Neuronal stem cell (in vitro differentiated cells): ENCODE data around the gene DESI1.
"Not testable (repeated sequence)": the region's sequence is repeated elsewhere in the genome, so short reads cannot be mapped to it uniquely, and the experiment has no call there.

ENCODE experiments used
- DNase-seq: peaks from one replicate; pipeline ENCODE4 v3.0.0-alpha.2; 2013; ENCODE audit warnings: low spot score
- H2AFZ ChIP-seq: one replicate; pipeline ENCODE4 v1.6.1; 2013; ENCODE audit warnings: mild to moderate bottlenecking, low read length, inconsistent platforms
- H2AK5ac ChIP-seq: 2 replicates; pipeline ENCODE4 v1.6.1; 2013; ENCODE audit warnings: low read depth, mild to moderate bottlenecking, inconsistent platforms, low read length, moderate library complexity, mixed read lengths
- H2BK120ac ChIP-seq: 2 replicates; pipeline ENCODE4 v1.6.1; 2013; ENCODE audit warnings: low read depth, mild to moderate bottlenecking, inconsistent platforms, low read length, moderate library complexity, mixed read lengths
- H2BK12ac ChIP-seq: one replicate; pipeline ENCODE4 v1.6.1; 2013; ENCODE audit warnings: low read length, inconsistent platforms
- H2BK15ac ChIP-seq: 2 replicates; pipeline ENCODE4 v1.6.1; 2013; ENCODE audit warnings: mild to moderate bottlenecking, low read length, inconsistent platforms, mixed read lengths
- H2BK5ac ChIP-seq: one replicate; pipeline ENCODE4 v1.6.1; 2013; ENCODE audit warnings: inconsistent platforms, mild to moderate bottlenecking, low read length, moderate library complexity
- H3K14ac ChIP-seq: one replicate; pipeline ENCODE4 v1.6.1; 2013; ENCODE audit warnings: low read length, inconsistent platforms
- H3K18ac ChIP-seq: 2 replicates; pipeline ENCODE4 v1.6.1; 2013; ENCODE audit warnings: low read length, inconsistent platforms
- H3K23ac ChIP-seq: 2 replicates; pipeline ENCODE4 v1.6.1; 2013; ENCODE audit warnings: low read depth, mild to moderate bottlenecking, mixed read lengths, low read length, inconsistent platforms; ENCODE audit not compliant: poor library complexity
- H3K27ac ChIP-seq: replicated peaks from 3 replicates; pipeline ENCODE4 v1.5.1; 2013; ENCODE audit warnings: low read length, inconsistent platforms
- H3K27me3 ChIP-seq, 3 experiments: 2 replicates each; pipeline ENCODE4 v1.6.1; 2013; ENCODE audit warnings: low read length in 3 of 3, mild to moderate bottlenecking in 2 of 3, inconsistent platforms in 1 of 3, low read depth in 1 of 3, mixed read lengths in 1 of 3, moderate library complexity in 1 of 3; ENCODE audit not compliant: control insufficient read depth in 3 of 3, insufficient read depth in 3 of 3
- H3K36me3 ChIP-seq, 2 donors: replicated peaks in 1 of 2; 2 replicates each; pipeline ENCODE4 v1.6.1; 2013; ENCODE audit warnings: low read length in 2 of 2; ENCODE audit not compliant: control insufficient read depth in 2 of 2, insufficient read depth in 2 of 2
- H3K4ac ChIP-seq: 2 replicates; pipeline ENCODE4 v1.6.1; 2013; ENCODE audit warnings: inconsistent platforms, mild to moderate bottlenecking, low read length, moderate library complexity
- H3K4me1 ChIP-seq, 2 donors: 1 replicate in 1 of 2; 2 replicates in 1 of 2; pipeline ENCODE4 v1.6.1; 2013; ENCODE audit warnings: low read length in 2 of 2, low read depth in 1 of 2; ENCODE audit not compliant: control insufficient read depth in 2 of 2, insufficient read depth in 1 of 2
- H3K4me2 ChIP-seq: one replicate; pipeline ENCODE4 v1.6.1; 2013; ENCODE audit warnings: mild to moderate bottlenecking, low read length, inconsistent platforms; ENCODE audit not compliant: insufficient read depth, poor library complexity, severe bottlenecking
- H3K4me3 ChIP-seq, 2 donors: 2 replicates each; pipeline ENCODE4 v1.5.1; 2013; ENCODE audit warnings: low read length in 2 of 2, mild to moderate bottlenecking in 2 of 2, inconsistent platforms in 1 of 2, moderate library complexity in 1 of 2
- H3K79me1 ChIP-seq: one replicate; pipeline ENCODE4 v1.6.1; 2013; ENCODE audit warnings: low read depth, mild to moderate bottlenecking, inconsistent platforms, low read length, moderate library complexity
- H3K9ac ChIP-seq: one replicate; pipeline ENCODE4 v1.6.1; 2013; ENCODE audit warnings: mild to moderate bottlenecking, low read depth, low read length, inconsistent platforms; ENCODE audit not compliant: poor library complexity
- H3K9me3 ChIP-seq, 2 donors: replicated peaks in 1 of 2; 2 replicates each; pipeline versions ENCODE3 to v1.6.1; 2013; ENCODE audit warnings: low read length in 2 of 2, mild to moderate bottlenecking in 2 of 2, inconsistent platforms in 1 of 2, low read depth in 1 of 2, mixed read lengths in 1 of 2, moderate library complexity in 1 of 2; ENCODE audit not compliant: control insufficient read depth in 2 of 2, insufficient read depth in 1 of 2
- H4K8ac ChIP-seq: one replicate; pipeline ENCODE4 v1.6.1; 2013; ENCODE audit warnings: low read depth, mild to moderate bottlenecking, inconsistent platforms, low read length, moderate library complexity
- H4K91ac ChIP-seq: one replicate; pipeline ENCODE4 v1.6.1; 2013; ENCODE audit warnings: low read length, low read depth, mild to moderate bottlenecking, inconsistent platforms; ENCODE audit not compliant: poor library complexity
- WGBS, 2 donors: extraction: QIAGEN DNeasy Blood & Tissue Kit; methylation state at CpG; one replicate each; pipeline ENCODE4 v1.1.7; 2013; ENCODE audit warnings: missing lambda C conversion rate in 2 of 2, mixed read lengths in 1 of 2; ENCODE audit not compliant: insufficient read length in 2 of 2, insufficient replicate concordance in 1 of 2; ENCODE audit errors: extremely low coverage in 2 of 2; 5-methylcytosine and 5-hydroxymethylcytosine counted together

The DESI1 gene

DNA sequence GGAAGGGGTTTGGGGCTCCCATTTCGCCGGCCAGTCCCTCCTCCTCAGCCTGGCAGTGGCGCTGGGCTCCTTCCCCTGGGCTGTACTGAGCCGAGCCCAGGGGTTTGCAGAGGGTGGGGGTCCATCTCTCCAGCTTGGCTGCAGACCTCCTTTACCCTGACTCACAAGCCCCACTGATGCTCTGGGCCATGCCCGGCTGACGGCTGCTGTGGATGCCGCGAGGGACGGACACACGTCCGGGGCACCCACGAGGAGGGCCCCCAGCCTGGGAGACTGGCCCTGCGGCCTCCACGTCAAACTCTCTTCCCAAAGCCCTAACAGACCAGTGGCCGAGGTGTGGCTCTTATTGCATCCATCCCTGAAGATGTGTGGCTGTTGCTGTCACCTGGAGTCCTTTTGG, 45.3 kb downstream of the DESI1 start:
- H3K4me2 ChIP-seq: no peak overlapping the region
- H3K4ac ChIP-seq: no peak overlapping the region
- H2BK15ac ChIP-seq: no peak overlapping the region
- no peak for DNase-seq
- H3K4me1 ChIP-seq: no peaks in the 10 kb centered on the region
- no peak overlapping the region for H2BK12ac ChIP-seq
- H3K27me3 ChIP-seq: no peaks in the 10 kb centered on the region
- WGBS, 2 donors: no CpG with 5 or more reads among the region's 15 CpGs
- H4K91ac ChIP-seq: no peak overlapping the region
- no peak overlapping the region for H3K23ac ChIP-seq
- peaks cover 2 to 16% of the 10 kb centered on the region in 2 donors for H3K36me3 ChIP-seq
- no peak overlapping the region for H3K14ac ChIP-seq
- no peak overlapping the region for H3K4me3 ChIP-seq
- H2AFZ ChIP-seq: no peak overlapping the region
- H3K18ac ChIP-seq: no peak overlapping the region
- H4K8ac ChIP-seq: no peak overlapping the region
- H2BK120ac ChIP-seq: no peak overlapping the region
- H3K9ac ChIP-seq: no peak overlapping the region
- peak overlapping the region; percentile 56 for H2AK5ac ChIP-seq
- peaks cover 2% of the 10 kb centered on the region for H3K79me1 ChIP-seq
- no peak overlapping the region for H3K27ac ChIP-seq
- H3K9me3 ChIP-seq: no peaks in the 10 kb centered on the region
- no peak overlapping the region for H2BK5ac ChIP-seq

DNA sequence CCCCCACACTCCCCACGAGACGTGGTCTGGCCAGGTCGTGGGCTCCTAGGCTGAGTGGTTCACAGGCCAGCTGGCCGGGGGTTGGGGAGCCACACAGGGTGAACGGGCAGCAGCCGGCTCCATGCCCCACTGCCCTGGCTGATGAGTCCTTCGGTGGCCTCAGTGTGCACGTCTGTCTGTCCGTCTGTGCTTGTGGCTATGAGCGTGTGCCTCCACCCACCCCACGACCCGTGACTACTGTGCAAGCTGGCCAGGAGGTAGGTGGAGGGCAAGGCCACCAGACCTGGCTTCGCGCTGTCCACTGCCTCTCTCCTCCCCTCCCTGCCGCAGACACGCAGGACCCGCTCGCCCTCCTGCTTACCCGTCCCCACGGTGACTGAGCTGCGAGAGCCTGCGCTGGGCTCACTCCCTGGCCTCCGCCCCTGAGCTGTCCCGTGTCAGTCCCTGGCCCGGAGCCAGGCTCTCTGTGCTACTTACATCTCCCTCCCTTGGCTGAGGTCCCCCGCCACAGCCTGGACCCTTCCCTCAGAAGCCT, 45.9 kb downstream of the DESI1 start:
- H3K4ac ChIP-seq: peak overlapping the region; percentile 89
- no peaks in the 10 kb centered on the region for H3K27me3 ChIP-seq
- H3K79me1 ChIP-seq: peaks cover 2% of the 10 kb centered on the region
- H3K4me1 ChIP-seq: no peaks in the 10 kb centered on the region
- peak overlapping the region; percentile 71 for H3K18ac ChIP-seq
- no peak overlapping the region for H2AK5ac ChIP-seq
- DNase-seq: no peak
- H2BK12ac ChIP-seq: peak overlapping the region; percentile 58
- no peak overlapping the region for H3K27ac ChIP-seq
- H3K4me2 ChIP-seq: peak overlapping the region; percentile 11
- H4K8ac ChIP-seq: peak overlapping the region; percentile 17
- no peak overlapping the region for H2AFZ ChIP-seq
- WGBS, 2 donors: no CpG with 5 or more reads among the region's 26 CpGs
- no peak overlapping the region for H4K91ac ChIP-seq
- peaks cover 0 to 13% of the 10 kb centered on the region in 2 donors for H3K36me3 ChIP-seq
- H3K9ac ChIP-seq: no peak overlapping the region
- H3K9me3 ChIP-seq: no peaks in the 10 kb centered on the region
- H2BK5ac ChIP-seq: no peak overlapping the region
- H3K4me3 ChIP-seq: no peak overlapping the region
- no peak overlapping the region for H3K14ac ChIP-seq
- H2BK15ac ChIP-seq: no peak overlapping the region
- peak overlapping the region; percentile 43 for H3K23ac ChIP-seq
- no peak overlapping the region for H2BK120ac ChIP-seq

- Histone ChIP-seq H2BK5ac (peak overlapping the region; percentile 90), H3K4me2 (no peak overlapping the region), H3K9ac (no peak overlapping the region), H3K18ac (no peak overlapping the region), H4K91ac (no peak overlapping the region), H2BK15ac (no peak overlapping the region), H3K36me3 (peaks cover 0 to 13% of the 10 kb centered on the region in 2 donors), H3K79me1 (peaks cover 2% of the 10 kb centered on the region), H3K27me3 (no peaks in the 10 kb centered on the region), H2BK12ac (no peak overlapping the region), H3K4me3 (no peak overlapping the region), H2AK5ac (no peak overlapping the region), H2AFZ (no peak overlapping the region), H3K9me3 (no peaks in the 10 kb centered on the region), H3K14ac (no peak overlapping the region), H3K27ac (no peak overlapping the region), H3K4me1 (peaks cover 3 to 9% of the 10 kb centered on the region in 2 donors), H2BK120ac (no peak overlapping the region), H3K23ac (no peak overlapping the region), H4K8ac (no peak overlapping the region), H3K4ac (no peak overlapping the region)
- DNase-seq: no peak
- WGBS, 2 donors: no CpG with 5 or more reads among the region's 11 CpGs
Measured at GRCh38 chr22:41573677-41574076, 47.2 kb downstream of the DESI1 start.

DNA sequence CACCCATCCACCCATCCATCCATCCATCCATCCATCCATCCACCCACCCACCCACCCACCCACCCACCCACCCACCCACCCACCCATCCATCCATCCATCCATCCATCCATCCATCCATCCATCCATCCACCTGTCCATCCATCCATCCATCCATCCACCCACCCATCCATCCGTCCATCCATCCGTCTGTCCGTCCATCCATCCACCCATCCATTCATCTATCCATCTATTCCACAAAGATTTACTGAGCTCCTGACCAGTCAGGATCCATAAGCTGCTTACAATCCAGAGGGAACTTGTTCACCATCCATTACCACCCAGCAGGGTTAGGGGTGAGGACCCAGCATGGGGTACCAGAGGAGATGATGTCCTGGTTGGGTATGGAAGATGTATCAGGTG, 48.5 kb downstream of the DESI1 start:
- not testable (repeated sequence) for H3K4ac ChIP-seq, H2BK15ac ChIP-seq, H2BK5ac ChIP-seq, H4K91ac ChIP-seq, H3K9me3 ChIP-seq, H3K14ac ChIP-seq, H3K36me3 ChIP-seq, H3K79me1 ChIP-seq, H2BK12ac ChIP-seq, H3K9ac ChIP-seq, H3K4me2 ChIP-seq, H2AFZ ChIP-seq, H2AK5ac ChIP-seq, H3K18ac ChIP-seq, H2BK120ac ChIP-seq, H4K8ac ChIP-seq, H3K27ac ChIP-seq, DNase-seq, H3K4me3 ChIP-seq, H3K23ac ChIP-seq, H3K27me3 ChIP-seq
- peaks cover 5 to 14% of the 10 kb centered on the region in 2 donors for H3K4me1 ChIP-seq
- WGBS, 2 donors: 100% methylated on average over 1 of the region's 3 CpGs; no CpG with 5 or more reads in 1 of the 2 donors
